Renal cortex interstitium (tissue), 11 donors: Measurements from ENCODE around the gene TMEM229A. TPM values are rescaled to one million over a fixed set of nuclear protein-coding genes. Genes with fewer than 3 reads are reported as not detected.
"Not testable (repeated sequence)": the region's sequence is repeated elsewhere in the genome, so short reads cannot be mapped to it uniquely, and the experiment has no call there.

Experiments
- DNase-seq, 11 donors: peaks; one replicate each; pipeline ENCODE4 v3.0.0-alpha.2; 2013; ENCODE audit warnings: low read depth in 9 of 11, low spot score in 4 of 11; ENCODE audit errors: extremely low read depth in 1 of 11
- polyA plus RNA-seq, 3 donors: library from polyadenylated mRNA; unstranded; fragments of 120-200 nt; gene quantifications; one replicate each; pipeline ENCODE4 v1.2.1, GENCODE V29; 2013; ENCODE audit not compliant: insufficient read length in 3 of 3

TMEM229A gene
- polyA plus RNA-seq, 3 donors, result 0.12 to 0.23 TPM; not detected in 1

DNA sequence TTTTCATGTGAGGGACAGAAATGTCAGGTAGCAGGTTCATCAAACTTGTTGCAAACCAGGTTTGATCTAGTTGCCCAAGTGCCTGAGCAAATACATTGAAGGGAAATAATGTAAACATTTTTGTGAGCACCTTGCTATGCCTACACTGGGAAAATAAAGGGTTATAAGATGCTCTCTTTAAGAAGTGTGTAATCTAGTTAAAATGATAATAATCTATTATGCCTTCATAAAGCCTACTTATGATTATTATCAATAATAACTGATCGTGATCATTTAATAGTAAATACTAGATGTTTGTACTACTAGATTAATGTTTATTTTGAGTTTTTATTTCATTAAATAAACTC lies 1.9 kb upstream of the TMEM229A start:
- no peak for DNase-seq

GRCh38 chr7:124033807-124034753 lies 1.2 kb upstream of the TMEM229A start:
- no peak for DNase-seq

- peak in 6 of 11 donors; percentile 12 to 22 (median 17) for DNase-seq
Measured at GRCh38 chr7:124033095-124033806, 384 bp upstream of the TMEM229A start.

- DNase-seq, result peak in 3 of 11 donors; percentile 1 to 3 (median 1)
Measured at GRCh38 chr7:124031919-124032318, 948 bp downstream of the TMEM229A start.

GRCh38 chr7:124031406-124031805 lies 1.5 kb downstream of the TMEM229A start:
- no peak for DNase-seq

- DNase-seq, result no peak
Measured at GRCh38 chr7:124030964-124031363, 1.9 kb downstream of the TMEM229A start.

GRCh38 chr7:124029396-124030188 lies 3.3 kb downstream of the TMEM229A start:
- no peak for DNase-seq

DNA sequence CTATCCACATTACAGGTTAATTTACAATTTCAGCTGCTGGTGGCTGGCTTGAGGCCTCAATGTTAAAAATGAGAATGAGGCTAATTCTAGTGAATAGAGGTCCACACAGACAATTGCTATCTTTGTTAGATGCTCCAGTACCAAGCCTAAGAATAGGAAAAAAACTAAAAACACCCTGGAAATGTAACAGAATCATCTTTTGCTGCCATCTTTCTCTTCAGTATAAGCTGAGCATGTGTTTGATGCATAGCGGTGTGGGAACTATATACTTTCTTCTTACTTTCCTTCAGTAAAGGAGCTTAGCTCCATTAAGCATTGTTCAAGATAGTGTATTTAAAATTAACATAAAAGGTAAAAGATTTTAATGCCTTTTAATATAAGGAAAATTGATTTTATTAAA lies 5.6 kb downstream of the TMEM229A start:
- DNase-seq, result no peak

- not testable (repeated sequence) for DNase-seq
Measured at GRCh38 chr7:124024329-124024728, 8.5 kb downstream of the TMEM229A start.

GRCh38 chr7:124022551-124022950 lies 10.3 kb downstream of the TMEM229A start:
- DNase-seq, result no peak

DNA sequence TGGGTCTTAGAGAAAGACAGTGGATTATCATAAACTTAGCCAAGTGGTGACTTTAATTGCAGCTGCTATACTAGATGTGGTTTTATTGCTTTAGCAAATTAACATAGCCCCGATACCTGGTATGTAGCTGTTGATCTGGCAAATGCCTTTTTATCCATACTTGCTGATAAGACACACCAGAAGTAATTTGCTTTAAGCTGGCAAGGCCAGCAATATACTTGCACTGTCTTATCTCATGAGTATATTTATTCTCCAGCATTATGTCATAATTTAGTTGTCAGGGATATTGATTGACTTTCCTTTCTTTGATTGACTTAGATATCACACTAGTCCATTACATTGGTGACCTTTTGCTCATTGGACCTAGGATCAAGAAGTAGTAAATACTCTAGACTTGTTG lies 12.8 kb downstream of the TMEM229A start:
- DNase-seq, result no peak

GRCh38 chr7:124013306-124013705 lies 19.6 kb downstream of the TMEM229A start:
- no peak for DNase-seq

DNA sequence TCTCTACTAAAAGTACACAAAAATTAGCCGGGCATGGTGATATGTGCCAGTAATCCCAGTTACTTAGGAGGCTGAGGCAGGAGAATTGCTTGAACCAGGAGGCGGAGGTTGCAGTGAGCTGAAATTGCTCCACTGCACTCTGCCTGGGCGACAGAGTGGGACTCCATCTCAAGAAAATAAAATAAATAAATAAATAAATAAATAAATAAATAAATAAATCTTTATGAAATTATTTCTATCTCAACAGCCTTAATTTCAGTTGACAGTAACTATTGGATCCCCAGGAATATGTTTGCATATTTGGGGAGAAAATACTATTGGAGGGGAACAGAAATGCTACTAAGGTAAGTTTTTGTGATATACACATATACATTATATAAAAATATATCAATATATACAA lies 20.0 kb downstream of the TMEM229A start:
- no peak for DNase-seq

DNA sequence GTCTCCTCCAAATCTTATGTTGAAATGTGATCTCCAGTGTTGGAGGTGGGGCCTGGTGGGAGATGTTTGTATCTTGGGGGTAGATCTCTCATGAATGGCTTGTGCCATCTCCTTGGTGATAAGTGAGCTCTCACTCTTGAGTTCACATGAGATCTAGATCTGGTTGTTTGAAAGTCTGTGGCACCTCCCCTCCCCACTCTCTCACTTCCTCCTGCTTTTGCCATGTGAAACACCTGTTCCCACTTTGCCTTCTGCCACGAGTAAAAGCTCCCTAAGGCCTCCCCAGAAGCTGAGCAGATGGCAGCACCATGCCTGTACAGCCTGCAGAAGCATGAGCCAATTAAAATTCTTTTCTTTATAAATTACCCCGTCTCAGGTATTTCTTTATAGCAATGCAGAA lies 23.5 kb downstream of the TMEM229A start:
- no peak for DNase-seq

DNA sequence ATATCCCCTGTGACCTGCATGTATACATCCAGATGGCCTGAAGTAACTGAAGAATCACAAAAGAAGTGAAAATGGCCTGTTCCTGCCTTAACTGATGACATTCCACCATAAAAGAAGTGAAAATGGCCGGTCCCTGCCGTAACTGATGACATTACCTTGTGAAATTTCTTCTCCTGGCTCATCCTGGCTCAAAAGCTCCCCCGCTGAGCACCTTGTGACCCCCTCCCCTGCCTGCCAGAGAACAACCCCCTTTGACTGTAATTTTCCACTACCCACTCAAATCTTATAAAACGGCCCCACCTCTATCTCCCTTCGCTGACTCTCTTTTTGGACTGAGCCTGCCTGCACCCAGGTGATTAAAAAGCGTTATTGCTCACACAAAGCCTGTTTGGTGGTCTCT lies 24.6 kb downstream of the TMEM229A start:
- DNase-seq, result not testable (repeated sequence)

- no peak for DNase-seq
Measured at GRCh38 chr7:123999703-124000102, 33.2 kb downstream of the TMEM229A start.

DNA sequence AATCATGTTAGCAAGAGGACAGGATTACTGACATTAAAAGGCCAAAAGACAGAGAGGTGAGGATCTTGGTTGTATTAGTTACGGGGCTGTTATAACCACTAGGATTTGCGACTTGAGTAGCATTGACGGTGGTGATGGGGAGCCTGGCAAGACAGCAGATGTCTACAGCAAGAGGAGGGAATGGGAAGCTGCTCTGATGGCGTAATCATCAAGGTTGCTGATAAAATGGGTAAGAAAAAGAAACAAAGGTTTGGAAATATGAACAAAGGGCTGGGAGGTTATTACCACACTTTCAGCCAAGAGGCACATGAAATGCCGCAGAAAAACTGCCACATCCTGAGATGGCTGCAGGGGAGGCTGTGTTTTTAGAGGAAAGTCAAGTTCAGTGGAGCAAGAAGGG lies 33.9 kb downstream of the TMEM229A start:
- no peak for DNase-seq

GRCh38 chr7:123996327-123996625 lies 36.6 kb downstream of the TMEM229A start:
- DNase-seq, result no peak

DNA sequence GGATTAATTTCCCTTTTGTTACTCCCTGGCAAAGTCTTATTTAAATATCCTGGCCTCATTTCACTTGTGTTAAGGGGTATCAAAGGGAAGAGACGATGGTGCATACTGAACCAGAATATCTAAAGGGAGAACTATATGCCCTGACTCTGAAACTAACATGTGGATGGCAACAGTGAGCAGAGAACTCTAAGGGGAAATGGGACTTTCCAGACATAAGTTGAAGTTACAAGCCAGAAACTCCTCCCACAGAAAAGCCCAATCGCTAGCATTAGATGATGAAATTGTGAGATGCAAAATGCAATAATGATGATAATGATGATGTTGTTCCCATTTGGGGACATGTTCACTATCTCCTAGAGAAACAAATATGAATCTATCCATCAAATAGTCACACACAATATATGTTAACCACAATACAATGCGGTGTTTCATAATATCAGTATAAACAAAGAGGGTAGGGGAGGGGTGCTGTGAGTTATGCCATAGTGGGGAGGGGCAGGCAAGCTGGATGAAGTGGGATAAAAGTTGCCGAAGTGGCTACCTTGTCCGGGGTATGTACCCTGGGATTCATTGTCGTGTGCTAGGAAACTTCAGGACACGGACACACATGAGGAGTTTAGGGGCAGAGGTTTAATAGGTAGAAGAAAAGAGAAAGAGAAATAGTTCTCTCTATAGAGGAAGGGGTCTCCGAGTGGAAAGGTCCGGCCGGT lies 37.1 kb downstream of the TMEM229A start:
- DNase-seq, result no peak
